Body of pancreas (tissue), 4 donors: ENCODE measurements around the gene PDIA4. TPM values are rescaled to one million over a fixed set of nuclear protein-coding genes. Genes with fewer than 3 reads are reported as not detected.
A peak's percentile ranks its signal among the peaks of the same experiment; 100 is the strongest.

Experiments used
- ATAC-seq: fragments of 150-250 bp; one replicate; pipeline ENCODE4 v1.9.1; 2016
- DNase-seq, 4 donors: peaks; one replicate each; pipeline ENCODE4 v3.0.0-alpha.2; 2019
- H3K27ac ChIP-seq, 4 donors: fragments of 200-600 bp; sonication (generic); 1 replicate in 3 of 4; 2 replicates in 1 of 4; pipeline versions ENCODE4 v1.5.1 to v1.6.1; 2016 to 2019; ENCODE audit warnings: mild to moderate bottlenecking in 1 of 4, mixed read lengths in 1 of 4, moderate library complexity in 1 of 4
- H3K27me3 ChIP-seq, 2 donors: fragments of 200-600 bp; sonication (generic); one replicate each; pipeline ENCODE4 v1.6.0; 2016; ENCODE audit warnings: mild to moderate bottlenecking in 1 of 2
- H3K36me3 ChIP-seq, 2 donors: fragments of 200-600 bp; sonication (generic); replicated peaks in 1 of 2; 2 replicates each; pipeline ENCODE4 v1.5.1; 2016; ENCODE audit warnings: low read depth in 2 of 2; ENCODE audit not compliant: insufficient read depth in 1 of 2
- H3K4me1 ChIP-seq: fragments of 200-600 bp; sonication (generic); one replicate; pipeline ENCODE4 v1.6.0; 2016
- H3K4me3 ChIP-seq, 2 donors: fragments of 200-600 bp; sonication (generic); 1 replicate in 1 of 2; 2 replicates in 1 of 2; pipeline ENCODE4 v1.5.1; 2016 to 2019
- H3K9me3 ChIP-seq, 3 donors: fragments of 200-600 bp; sonication (generic); 1 replicate in 2 of 3; 2 replicates in 1 of 3; pipeline ENCODE4 v1.5.1; 2016
- CTCF ChIP-seq, 7 experiments: fragments of 450-650 bp in 4 of 7; fragments of 200-600 bp in 3 of 7; sonication (generic) in 3 of 7; IDR thresholded peaks; one replicate each; pipeline ENCODE4 v1.5.1; 2016 to 2019; ENCODE audit warnings: antibody characterized with exemption in 7 of 7
- POLR2A ChIP-seq, 3 donors: fragments of 450-650 bp; IDR thresholded peaks; one replicate each; pipeline ENCODE4 v1.6.1; 2016; ENCODE audit warnings: antibody characterized with exemption in 3 of 3, mild to moderate bottlenecking in 2 of 3
- WGBS, 2 donors: methylation state at CpG; one replicate each; pipeline ENCODE4 v1.1.5; 2017; 5-methylcytosine and 5-hydroxymethylcytosine counted together
- intact Hi-C: fragments of 100-400 bp; cut with DNase I; formaldehyde crosslinking; loops from one replicate; pipeline ENCODE4 v1.15.1; 2023
- total RNA-seq, 2 donors: library from RNA; depleted of rRNA; stranded (reverse); fragments of >200 nt; gene quantifications; one replicate each; pipeline ENCODE4 v1.1.0, GENCODE V29; 2016

The PDIA4 gene
- total RNA-seq, 2 donors from 2014 or later = 80.4 to 140 TPM

- Histone ChIP-seq H3K27ac (no peak overlapping the region), H3K4me1 (no peaks in the 10 kb centered on the region), H3K4me3 (no peak overlapping the region), H3K9me3 (no peaks in the 10 kb centered on the region), H3K27me3 (no peaks in the 10 kb centered on the region), H3K36me3 (peaks cover 18 to 43% of the 10 kb centered on the region in 2 donors)
- ATAC-seq (peak; percentile 73), DNase-seq (peak; percentile 81 to 84 (median 82))
- WGBS, 2 donors = 48 to 61% methylated on average over 8 to 20 of the region's 20 CpGs
- intact Hi-C loops = no loop called here
- TF ChIP-seq POLR2A (IDR thresholded peaks at IDR 0.05) = no peak
- peak; percentile 63 to 73 (median 69) for TF ChIP-seq CTCF (IDR thresholded peaks at IDR 0.05)
Observed at GRCh38 chr7:149005427-149006344, 22.6 kb downstream of the PDIA4 start.

DNA sequence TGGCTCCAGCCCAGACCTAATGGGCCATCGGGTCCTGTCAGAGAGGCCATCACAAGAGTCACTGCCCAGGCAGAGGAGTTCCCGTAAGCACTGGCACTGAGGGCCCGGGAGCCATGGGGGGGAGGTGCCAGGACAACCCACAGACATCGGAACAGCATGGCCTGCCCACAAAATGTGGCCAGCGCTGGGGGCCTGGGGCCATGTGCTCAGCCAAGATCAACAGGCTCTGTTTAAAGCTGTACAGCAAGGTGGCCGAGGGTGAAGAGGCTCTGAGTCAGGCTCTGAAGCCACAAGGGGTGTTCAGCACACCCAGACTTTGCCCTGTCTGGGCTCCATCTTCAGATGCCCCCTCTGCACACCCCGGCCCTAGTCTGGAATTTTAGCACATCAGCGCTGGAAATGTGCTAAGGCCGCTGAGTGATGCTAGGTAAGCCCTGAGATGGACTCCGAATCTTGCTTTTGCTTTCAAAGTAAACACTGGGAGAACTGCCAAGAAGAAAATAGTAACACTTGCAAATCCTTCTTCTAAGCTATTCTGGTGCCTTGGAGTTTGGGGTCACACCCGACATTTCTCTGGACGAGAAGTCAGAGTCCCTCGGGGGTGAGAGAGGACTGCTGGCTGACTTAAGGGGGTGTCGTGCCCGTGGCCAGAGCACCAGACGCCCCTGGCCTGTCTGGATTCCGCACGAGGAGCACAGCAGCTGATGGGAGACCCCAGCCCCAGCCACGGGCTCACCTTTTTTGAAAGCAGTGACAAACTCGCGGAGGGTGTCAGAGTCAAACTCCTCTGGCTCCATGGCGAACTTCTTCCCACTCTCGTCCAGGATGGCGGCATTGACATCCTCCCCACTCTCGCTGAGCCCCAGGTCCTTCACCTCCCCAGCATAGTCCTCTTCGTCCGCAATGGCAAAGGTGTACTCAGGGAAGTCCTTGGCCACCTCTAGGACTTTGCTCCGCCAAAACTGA is 23.6 kb downstream of the PDIA4 start:
- H3K27ac ChIP-seq = no peak overlapping the region
- no peak for ATAC-seq
- TF ChIP-seq CTCF (IDR thresholded peaks at IDR 0.05) = no peak
- TF ChIP-seq POLR2A (IDR thresholded peaks at IDR 0.05) = no peak

GRCh38 chr7:149003560-149004305 is 24.6 kb downstream of the PDIA4 start:
- 91 to 92% methylated on average over 27 of the region's 27 CpGs for WGBS, 2 donors
- H3K27ac ChIP-seq = no peak overlapping the region
- peaks cover 18 to 37% of the 10 kb centered on the region in 2 donors for H3K36me3 ChIP-seq

More for the DNA sequence above, 23.6 kb downstream of the PDIA4 start:
- intact Hi-C loops = no loop called here
- Histone ChIP-seq H3K4me1 (no peaks in the 10 kb centered on the region), H3K27me3 (no peaks in the 10 kb centered on the region), H3K4me3 (no peak overlapping the region), H3K9me3 (no peaks in the 10 kb centered on the region), H3K36me3 (peaks cover 18 to 42% of the 10 kb centered on the region in 2 donors)
- 80 to 86% methylated on average over 18 to 28 of the region's 28 CpGs for WGBS, 2 donors
- no peak for DNase-seq

More at GRCh38 chr7:149003560-149004305, 24.6 kb downstream of the PDIA4 start:
- H3K27me3 ChIP-seq = no peaks in the 10 kb centered on the region
- H3K9me3 ChIP-seq = no peaks in the 10 kb centered on the region
- ATAC-seq (no peak), DNase-seq (no peak)
- no peaks in the 10 kb centered on the region for H3K4me1 ChIP-seq
- H3K4me3 ChIP-seq = no peak overlapping the region
- TF ChIP-seq CTCF (IDR thresholded peaks at IDR 0.05) (no peak), POLR2A (IDR thresholded peaks at IDR 0.05) (no peak)
- intact Hi-C loops = no loop called here
